Mucosa of gallbladder (tissue), 1 donor: ENCODE data around the gene CDIP1. TPM values are rescaled to one million over a fixed set of nuclear protein-coding genes. Genes with fewer than 3 reads are reported as not detected.

Source experiments
- DNase-seq: peaks from one replicate; pipeline ENCODE4 v3.0.0-alpha.2; 2020; ENCODE audit warnings: low spot score
- total RNA-seq: library from RNA; stranded (reverse); gene quantifications from one replicate; pipeline ENCODE4 v1.2.1, GENCODE V29; 2021
- donor health status: DM: no; HTN: no; CAD: no.

The CDIP1 gene
- total RNA-seq, 1 donor from 2014 or later: 38.7 TPM

DNA sequence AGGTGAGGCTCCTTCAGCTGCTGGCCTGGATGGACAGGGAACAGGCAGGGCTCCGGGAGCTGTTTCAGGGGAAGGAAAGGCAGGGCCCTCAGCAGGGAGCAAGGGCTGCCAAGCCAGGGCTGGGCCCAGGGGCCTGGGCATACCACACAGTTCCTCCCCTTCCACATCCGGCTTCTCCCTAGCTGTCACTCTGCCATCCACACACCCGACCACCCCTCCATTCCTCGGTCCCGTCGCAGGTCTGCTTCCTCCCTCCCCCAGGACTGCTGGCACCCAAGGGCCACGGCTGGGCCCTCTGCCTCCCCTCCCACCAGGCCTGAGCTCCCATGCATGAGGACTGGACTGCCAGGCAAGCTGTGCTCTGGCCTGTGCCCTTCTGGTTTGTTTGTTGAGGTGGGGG, 24.0 kb downstream of the CDIP1 start:
- no peak for DNase-seq

DNA sequence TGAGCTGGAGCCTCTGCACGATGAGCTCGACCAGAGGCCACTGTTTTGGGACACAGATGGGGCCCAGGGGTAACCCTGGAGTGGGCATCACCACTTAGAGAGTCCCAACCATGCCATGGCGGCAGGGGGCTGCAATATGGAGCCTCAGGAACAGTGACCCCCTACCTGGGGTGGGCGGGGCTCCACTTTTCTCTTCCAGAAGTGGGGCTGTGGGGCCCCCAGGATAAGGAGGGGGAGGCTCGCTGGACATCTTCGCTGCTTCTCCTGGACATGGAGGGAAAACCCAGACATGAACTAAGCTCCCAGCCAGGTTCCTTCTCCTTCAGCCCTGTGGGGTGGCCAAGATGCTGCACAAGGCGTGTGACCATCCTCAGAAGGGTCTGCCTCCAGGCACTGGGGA, 24.7 kb downstream of the CDIP1 start:
- no peak for DNase-seq

DNA sequence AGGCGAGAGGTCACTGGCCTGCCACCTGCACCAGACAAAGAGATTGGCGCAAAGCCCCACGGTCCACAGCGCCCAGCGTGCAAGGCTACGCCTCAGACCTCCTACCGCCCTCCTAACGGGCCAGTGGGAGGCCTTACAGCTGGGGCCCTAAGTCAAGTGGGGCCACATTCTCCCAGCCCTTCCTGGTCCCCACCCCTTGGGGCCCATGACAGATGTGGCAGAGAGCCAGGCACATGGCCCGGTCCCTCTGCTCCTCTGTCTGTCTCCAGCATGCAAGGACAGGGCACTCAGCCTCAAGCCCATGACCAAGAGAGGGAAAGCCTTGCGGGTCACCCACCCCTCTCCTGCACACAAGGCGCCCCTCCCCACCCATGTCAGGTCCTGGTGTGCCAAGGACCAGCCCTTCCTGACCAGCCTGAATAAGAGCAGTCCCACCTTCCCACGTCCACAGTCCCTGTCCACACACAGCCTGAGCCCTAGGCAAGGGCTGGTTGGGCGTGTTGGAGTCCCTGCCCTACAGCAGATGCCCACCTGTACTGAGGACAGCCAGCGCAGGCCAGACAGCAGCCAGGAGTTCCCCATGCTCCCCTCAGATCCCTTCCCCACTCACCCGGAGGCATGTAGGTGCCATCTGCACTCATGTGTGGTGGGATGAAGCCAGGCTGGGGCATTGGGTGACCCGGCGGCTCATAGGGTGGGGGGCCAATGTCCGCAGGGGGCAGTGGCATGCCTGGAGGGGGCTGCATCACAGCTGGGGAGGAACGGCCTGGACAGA, 25.3 kb downstream of the CDIP1 start:
- no peak for DNase-seq

DNA sequence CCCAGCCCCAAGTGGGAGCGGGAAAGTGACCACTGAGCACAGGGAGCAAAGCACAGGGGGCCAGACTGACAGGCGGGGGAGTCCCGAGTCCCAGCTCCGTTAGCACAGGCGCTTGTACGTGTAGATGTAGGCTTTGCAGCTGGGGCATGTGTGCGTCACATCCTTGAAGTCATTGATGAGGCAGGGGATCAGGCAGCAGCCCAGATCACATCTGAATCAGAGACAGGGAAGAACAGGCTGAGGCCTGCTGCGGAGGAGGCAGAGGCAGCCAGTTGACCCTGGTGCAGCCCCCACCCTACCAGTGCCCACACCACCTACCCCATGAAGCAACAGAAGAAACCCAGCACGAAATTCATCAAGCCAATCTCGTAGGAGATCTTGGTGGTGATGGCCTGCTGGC, 26.1 kb downstream of the CDIP1 start:
- no peak for DNase-seq

DNA sequence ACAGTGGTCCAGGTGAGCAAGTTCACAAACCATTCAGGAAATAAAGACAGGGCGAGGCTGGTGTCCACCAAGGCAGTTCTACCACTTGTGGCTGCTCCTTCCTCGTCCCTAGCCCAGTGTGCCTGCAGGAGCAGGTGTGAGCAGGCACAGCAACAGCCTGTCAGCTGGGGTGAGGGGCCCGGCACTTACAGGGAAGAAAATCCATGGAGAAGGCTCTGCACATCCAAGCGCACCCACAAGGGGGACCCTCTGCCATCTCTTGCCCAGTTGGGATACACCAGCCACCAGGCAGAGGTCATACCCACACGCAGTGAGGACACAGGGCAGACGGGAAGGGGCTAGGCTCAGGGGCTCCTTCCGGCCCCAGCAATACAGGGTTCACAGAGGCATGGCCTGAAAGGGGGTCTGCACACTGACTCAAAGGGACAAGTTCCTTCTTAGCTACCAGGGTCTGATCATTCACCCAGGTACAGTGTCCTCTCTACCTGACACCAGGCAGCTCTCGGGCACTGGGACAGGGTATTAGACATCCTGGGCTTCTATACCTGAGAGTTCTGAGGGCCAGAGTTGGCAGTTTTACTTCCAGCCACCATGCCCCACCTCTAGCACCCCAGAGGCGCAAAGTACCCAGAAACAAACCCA, 27.0 kb downstream of the CDIP1 start:
- peak; percentile 58 for DNase-seq

DNA sequence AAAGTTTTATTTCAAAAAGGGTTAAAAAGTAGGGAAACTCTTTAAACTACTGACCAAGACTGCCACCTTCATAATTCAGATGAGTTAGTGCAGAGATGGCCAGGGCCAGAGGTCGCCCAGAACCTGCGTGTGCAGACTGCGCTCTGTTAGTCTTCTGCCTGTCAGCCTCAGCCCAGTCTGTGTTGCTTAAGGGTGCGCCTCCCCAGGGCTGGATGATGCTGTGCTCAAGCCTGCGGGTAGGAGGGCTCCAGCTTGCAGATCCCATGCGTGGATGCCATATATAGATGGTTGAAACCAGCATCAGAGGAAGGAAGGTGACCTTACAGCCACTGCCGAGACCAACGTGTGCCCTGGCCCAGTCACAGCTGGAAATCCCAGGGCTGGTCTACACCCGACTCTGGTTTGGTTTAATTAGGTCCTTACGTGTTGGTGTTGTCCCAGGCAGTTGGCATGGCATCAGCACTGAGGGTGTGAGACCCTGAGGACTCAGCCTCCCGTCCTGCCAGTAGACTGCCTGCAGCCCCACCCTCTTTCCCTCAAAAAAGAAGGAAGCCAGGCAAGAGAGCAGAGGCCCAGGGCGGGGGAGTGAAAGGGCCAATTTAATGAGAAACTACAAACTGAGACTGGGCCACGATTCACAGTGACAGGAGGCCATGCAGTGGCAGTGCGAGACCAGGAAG, 27.7 kb downstream of the CDIP1 start:
- DNase-seq: no peak

DNA sequence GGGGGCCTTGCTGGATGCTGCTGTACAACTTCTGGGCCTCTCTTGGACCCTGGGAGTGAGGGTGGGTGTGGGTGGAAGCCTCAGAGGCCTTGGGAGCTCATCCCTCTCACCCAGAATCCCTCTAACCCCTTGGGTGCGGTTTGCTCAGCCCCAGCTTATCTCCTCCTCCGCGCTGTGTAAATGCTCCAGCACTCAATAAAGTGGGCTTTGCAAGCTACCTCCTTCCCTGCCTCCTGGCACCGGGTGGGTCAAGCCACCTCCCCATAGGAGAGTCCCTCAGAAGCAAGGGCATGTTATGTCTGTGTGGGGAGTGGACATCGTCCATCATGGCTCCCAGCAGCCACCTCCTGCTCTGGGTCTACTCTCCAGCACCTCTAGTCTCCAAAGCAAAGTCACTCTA, 28.4 kb downstream of the CDIP1 start:
- DNase-seq: no peak

DNA sequence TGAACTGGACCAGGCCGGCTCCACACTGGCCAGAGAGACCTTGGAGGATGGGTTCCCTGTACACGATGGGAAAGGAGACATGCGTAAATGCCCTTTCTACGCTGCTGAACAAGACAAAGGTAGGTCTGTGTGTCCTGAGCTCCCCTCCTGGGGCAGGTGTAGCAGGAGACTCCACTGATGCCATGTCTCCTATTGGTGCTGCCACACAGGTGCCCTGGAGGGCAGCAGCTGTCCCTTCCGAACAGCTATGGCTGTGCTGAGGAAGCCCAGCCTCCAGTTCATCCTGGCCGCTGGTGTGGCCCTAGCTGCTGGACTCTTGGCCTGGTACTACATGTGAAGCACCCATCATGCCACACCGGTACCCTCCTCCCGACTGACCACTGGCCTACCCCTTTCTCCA, 29.2 kb downstream of the CDIP1 start:
- no peak for DNase-seq

DNA sequence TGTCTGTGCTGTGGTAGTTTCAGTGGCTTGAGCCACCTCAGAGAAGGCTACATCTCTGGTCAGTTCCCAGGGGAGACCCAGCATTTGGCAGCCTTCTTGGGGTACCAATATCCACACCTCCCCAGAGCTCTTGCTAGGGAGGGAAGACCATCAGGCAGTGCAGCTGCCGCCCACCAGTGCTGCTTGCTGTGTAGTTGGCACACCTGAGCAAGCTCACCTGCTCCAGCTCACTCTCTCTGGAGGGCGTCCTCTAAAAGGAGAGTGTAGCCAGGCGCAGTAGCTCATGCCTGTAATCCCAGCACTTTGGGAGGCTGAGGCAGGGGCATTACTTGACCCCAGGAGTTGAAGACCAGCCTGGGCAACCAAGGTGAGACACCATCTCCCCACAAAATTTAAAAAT, 29.8 kb downstream of the CDIP1 start:
- no peak for DNase-seq

DNA sequence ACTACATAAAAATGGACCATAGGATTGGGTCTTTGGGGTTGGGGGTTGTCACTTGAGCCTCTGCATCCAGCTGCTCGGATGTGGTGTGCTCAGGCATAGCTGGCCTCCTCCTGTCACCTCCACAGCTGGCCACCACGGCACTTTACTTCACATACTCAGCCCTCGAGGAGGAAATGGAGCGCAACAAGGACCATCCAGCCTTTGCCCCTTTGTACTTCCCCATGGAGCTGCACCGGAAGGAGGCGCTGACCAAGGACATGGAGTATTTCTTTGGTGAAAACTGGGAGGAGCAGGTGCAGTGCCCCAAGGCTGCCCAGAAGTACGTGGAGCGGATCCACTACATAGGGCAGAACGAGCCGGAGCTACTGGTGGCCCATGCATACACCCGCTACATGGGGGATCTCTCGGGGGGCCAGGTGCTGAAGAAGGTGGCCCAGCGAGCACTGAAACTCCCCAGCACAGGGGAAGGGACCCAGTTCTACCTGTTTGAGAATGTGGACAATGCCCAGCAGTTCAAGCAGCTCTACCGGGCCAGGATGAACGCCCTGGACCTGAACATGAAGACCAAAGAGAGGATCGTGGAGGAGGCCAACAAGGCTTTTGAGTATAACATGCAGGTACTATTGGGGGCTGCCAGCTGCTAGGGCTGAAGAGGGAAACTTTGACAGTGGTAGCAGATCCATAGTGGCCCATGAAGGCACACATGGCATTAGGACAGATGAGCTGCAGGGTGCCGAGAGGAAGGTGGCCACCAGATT, 30.8 kb downstream of the CDIP1 start:
- no peak for DNase-seq

DNA sequence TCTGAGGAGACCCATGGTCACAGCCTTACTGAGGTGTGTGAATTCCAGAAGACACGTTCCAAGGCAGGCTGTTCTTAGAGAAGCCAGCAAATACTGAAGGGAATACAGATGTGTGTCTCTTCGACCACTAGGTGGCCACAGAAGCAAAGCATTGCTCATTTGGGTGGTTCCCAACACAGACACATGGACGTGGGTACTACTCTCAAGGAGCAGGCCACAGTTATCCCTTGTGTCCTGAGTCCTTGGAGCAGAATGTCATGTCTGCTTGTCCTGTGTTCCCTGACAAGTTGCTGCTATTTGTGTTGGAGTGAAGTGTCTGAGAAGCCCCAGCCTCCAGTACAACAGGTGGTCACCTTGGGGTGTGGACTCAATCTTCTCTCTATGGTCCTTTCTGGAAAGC, 32.1 kb downstream of the CDIP1 start:
- peak; percentile 73 for DNase-seq

DNA sequence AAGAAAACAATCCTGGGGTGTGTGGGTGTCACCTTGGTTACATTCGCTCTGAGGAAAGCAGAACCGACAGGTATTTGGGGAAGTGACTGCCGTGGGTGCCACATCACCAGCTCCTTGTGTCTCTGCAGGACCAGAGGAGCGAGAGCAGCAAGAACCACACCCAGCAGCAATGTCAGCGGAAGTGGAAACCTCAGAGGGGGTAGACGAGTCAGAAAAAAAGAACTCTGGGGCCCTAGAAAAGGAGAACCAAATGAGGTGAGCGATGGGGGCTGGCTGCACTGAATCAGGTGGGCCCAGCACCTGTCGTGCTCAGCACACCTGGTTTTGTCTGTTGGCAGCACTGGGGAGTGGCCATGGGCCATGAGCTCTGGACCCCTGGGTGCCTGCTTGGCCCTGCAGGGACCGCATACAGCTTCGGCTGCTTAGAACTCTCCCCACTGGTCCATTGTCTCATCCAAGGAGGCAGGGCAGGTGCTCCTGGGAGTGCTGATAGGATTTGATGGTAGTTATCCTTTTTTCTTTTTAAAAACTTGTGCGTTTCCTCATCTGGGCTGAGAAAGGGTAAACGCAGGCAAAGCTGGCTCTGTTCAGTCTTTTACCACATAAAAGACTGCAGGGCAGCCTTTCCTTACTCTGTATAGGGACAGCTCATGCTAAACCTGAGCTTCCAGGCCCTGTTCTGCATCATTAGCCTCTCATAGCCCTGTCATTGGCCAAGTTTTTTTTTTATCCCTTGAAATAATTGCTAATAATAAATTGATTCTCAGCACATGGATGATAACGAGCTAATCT, 33.0 kb downstream of the CDIP1 start:
- DNase-seq: peak; percentile 31

DNA sequence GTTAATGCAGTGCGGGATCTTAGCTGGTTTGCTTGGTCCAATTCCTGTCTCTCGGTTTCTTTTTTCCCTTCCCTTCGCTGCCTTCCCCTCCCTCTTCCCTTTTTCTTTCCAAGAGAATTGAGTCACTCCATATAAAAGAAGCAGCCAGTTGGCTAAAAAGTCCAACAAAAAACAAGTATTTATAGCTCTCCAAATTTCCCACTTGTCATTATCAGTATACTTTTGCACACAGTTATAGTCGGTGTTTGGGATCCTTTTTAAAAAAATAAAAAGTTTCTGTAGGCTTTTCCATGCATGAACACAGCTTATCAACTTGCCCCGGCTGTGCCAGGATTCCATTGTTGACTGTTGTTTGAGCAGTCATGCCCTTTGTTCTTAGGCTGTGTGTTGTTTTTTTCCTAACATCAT, 37.5 kb downstream of the CDIP1 start:
- DNase-seq: peak; percentile 64

DNA sequence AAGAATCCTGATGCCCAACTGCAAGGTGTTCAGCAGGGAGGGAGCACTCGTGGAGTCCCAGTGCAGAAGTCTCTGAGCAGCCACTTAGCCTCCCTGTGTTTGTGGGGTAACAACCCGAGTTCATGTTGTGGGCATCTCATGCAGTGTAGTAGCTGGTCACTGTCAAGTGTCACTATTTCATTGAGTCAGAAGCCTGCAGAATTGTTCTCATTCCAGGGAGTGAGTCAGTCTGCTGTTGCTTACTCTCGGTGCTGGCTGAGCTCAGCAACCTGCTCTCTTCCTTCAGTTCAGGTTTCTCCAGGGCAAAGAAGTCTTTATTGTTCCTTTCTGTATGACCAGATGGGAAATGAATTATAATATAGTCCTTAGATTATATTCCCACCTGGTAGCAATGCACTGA, 38.3 kb downstream of the CDIP1 start:
- peak; percentile 71 for DNase-seq

DNA sequence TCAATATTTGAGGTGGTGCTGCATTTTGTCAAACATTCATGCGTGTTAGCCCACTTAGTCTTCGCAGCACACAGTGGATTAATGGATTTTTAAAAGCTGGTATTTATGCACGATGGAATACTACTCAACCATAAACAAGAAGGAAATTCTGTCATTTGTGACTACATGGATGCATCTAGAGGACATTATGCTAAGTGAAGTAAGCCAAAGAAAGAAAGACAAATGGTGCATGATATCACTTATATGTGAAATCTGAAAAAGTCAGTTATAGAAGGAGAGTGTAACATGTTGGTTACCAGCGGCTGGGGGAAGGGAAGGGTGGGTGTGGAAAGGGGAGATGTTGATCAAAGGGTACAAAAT, 39.4 kb downstream of the CDIP1 start:
- no peak for DNase-seq

DNA sequence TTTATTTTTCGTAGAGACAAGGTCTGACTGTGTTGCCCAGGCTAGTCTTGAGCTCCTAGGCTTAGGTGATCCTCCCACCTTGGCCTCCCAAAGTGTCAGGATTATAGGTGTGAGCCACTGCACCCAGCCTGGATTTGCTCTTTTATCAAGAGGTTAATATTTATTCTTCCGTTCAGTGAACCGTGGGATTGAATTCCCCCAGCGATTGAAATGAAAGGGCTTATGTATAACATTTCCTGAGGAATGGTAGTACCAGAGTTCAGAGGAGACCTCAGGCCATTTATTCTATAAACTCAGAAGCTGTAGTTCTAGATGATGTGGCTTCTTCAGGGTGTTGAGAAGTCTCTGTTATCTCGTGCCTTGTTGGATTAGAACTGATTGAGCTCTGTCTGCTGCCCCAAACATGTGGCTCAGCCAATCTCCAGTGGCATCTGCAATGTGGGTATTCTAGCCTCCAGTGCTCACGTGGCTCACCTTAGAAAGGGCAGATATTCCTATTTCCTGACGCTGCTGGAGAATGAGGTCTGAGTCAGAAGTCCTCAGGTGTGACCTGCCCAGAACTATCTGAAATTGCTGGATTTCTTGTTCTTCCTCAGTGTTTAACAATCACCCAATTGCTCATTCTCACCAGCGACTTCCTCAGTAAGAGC, 39.9 kb downstream of the CDIP1 start:
- DNase-seq: no peak

DNA sequence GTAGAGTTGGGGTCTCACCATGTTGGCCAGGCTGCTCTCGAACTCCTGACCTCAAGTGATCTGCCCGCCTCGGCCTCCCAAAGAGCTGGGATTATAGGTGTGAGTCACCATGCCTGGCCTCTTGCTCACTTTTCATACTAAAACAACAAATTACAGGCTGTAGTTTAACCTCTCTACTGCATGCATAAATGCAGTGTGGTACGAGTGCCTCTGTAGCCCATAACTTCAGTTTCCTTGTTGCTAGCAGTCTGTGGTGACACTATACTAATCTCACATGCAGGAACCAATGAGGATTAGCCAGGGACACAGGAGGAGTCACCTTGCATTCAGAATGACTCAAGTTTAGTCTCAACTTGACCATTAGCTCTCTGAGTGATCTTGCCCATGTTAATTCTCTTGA, 42.3 kb downstream of the CDIP1 start:
- no peak for DNase-seq

DNA sequence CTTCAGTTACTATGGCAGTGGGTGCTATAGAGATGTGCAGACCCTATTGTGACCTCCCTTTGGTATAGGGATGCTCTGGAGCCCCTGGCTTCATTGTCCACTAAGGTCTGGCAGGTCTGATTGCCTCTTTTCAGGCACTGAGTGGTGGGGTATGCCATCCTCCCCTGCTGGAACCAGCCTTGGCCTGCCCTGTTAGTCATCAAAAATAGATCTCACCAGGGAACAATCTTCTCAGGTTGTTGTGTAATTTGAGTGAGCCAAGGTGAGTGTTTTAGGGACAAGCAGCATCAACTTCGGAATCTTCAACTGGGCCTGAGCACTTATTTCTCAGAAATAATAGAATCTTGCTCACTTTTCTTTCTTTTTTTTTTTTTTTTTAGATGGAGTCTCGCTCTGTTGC, 42.8 kb downstream of the CDIP1 start:
- no peak for DNase-seq

DNA sequence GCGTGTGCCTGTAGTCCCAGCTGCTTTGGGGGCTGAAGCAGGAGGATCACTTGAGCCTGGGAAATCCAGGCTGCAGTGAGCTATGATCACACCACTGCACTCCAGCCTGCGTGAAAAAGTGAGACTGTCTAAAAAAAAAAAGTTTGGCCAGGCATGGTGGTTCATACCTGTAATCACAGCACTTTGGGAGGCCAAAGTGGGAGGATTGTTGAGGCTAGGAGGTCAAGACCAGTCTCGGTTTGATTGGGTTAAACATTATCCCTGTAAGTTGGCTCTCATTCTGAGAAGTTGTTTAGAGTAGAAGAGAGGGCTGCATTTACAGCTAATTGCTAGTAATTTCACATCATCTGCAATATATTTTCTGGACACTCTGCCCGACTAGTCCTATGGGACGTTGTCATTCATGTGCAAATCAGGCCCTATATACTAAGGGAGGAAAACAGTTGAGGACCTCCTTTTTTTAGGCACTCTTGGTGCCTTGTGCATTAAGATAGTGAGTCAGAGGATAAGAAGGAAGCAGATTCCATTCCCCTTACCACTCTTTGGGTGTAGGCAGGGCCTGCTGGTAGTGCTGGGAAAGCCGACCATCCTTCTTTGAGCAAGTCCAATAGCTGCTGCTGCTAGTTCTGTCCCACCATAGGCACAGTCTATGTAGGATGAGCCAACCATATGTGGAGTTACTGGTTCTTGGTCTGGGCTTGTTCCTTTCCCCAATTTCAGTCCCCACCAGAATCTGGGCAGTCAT, 43.7 kb downstream of the CDIP1 start:
- no peak for DNase-seq

DNA sequence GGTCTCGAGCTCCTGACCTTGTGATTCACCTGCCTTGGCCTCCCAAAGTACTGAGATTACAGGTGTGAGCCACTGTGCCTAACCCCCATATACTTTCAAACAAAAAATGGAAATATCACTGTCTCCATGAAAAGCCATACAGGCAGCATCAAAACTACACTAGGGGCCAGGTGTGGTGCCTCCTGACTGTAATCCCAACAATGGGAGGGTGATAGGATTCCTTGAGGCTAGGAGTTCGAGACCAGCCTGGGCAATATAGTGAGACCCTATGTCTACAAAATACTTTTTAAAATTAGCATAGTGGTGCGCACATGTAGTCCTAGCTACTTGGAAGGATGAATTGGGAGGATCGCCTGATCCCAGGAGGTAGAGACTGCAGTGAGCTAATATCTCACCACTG, 46.7 kb downstream of the CDIP1 start:
- no peak for DNase-seq
